Fibroblast of lung (primary cell): ENCODE data around the gene ZNF516.

Experiments used
- CTCF ChIP-seq, 2 donors: IDR thresholded peaks in 1 of 2; conservative IDR thresholded peaks in 1 of 2; 1 replicate in 1 of 2; 2 replicates in 1 of 2; pipeline ENCODE4 v1.5.1; 2011 to 2012; ENCODE audit warnings: low read length in 2 of 2, control low read depth in 1 of 2, inconsistent platforms in 1 of 2, low read depth in 1 of 2, mild to moderate bottlenecking in 1 of 2
- EZH2 ChIP-seq: IDR thresholded peaks from 2 replicates; pipeline ENCODE4 v1.5.1; 2012; ENCODE audit warnings: low read length, control low read depth, mild to moderate bottlenecking; ENCODE audit errors: missing control alignments

- TF ChIP-seq CTCF (conservative IDR thresholded peaks at IDR 0.05 in 1 of 2, IDR thresholded peaks at IDR 0.05 in 1 of 2; ENCODE audit: low read depth in 1 of 2, low read length in 2 of 2) (no peak), EZH2 (no peak)
Measured at GRCh38 chr18:76430636-76431035, 64.4 kb downstream of the ZNF516 start.
